Measurements from ENCODE around the gene FAM181A. TPM values are rescaled to one million over a fixed set of nuclear protein-coding genes. Genes with fewer than 3 reads are reported as not detected.

The FAM181A gene
- total and polyA plus RNA-seq, 9 of the 15 experiments (the other 6 are each of a cell fraction or from before 2014, with no cell fraction given) = not detected

- no peak overlapping the region for H3K27ac ChIP-seq (ENCODE audit: extremely low read depth, low read depth, low read length)
- no peak overlapping the region for H2AFZ ChIP-seq (ENCODE audit: low read depth, low read length)
- in situ Hi-C loops (cut with MboI) = no loop called here
- H3K9me3 ChIP-seq (replicated peaks; ENCODE audit: control insufficient read depth, insufficient read depth, low read depth, low read length) = no peaks in the 10 kb centered on the region
- no peak overlapping the region for H3K4me3 ChIP-seq
- POLR2A ChIA-PET = no interaction called here
- no peak for FAIRE-seq
- no peaks in the 10 kb centered on the region for H3K36me3 ChIP-seq (ENCODE audit: control insufficient read depth, insufficient read depth, low read length)
- H3K9ac ChIP-seq (ENCODE audit: insufficient read depth in 1 of 2, low read depth in 2 of 2, low read length in 2 of 2) = no peak overlapping the region
- H3K79me2 ChIP-seq (ENCODE audit: control insufficient read depth, insufficient read depth, low read length) = no peaks in the 10 kb centered on the region
- WGBS (ENCODE audit: insufficient coverage, low coverage, missing lambda C conversion rate) = 0% methylated on average over 10 of the region's 11 CpGs
- H3K9me1 ChIP-seq (ENCODE audit: control insufficient read depth, insufficient read depth, low read length) = no peaks in the 10 kb centered on the region
- intact Hi-C loops (cut with micrococcal nuclease) = no loop called here
- ATAC-seq = no peak
- no TSS peak for BruUV-seq (replicated peaks)
- peaks cover 0 to 37% of the 10 kb centered on the region in 2 experiments; a peak in 2 of 5 replicates for H3K27me3 ChIP-seq (ENCODE audit: control insufficient read depth in 2 of 2, insufficient read depth in 2 of 2, low read length in 2 of 2)
- no peaks in the 10 kb centered on the region for H3K4me1 ChIP-seq (replicated peaks in 1 of 2; ENCODE audit: control insufficient read depth in 2 of 2, insufficient read depth in 2 of 2, low read length in 2 of 2)
- H4K20me1 ChIP-seq (replicated peaks; ENCODE audit: control insufficient read depth, insufficient read depth, low read length) = no peaks in the 10 kb centered on the region
- CTCF ChIA-PET (ENCODE audit: low intra/inter-chr PET ratio) = no interaction called here
- H3K4me2 ChIP-seq (ENCODE audit: insufficient read depth, low read length) = no peak overlapping the region
- no peak for DNase-seq (ENCODE audit: extremely low read depth in 1 of 4, low spot score in 3 of 4)
- TF ChIP-seq ZNF175 (CRISPR knock-in tag; IDR thresholded peaks at IDR 0.05; ENCODE audit: low read depth) (no peak), LARP7 (IDR thresholded peaks at IDR 0.05) (no peak), HMBOX1 (IDR thresholded peaks at IDR 0.05) (no peak), ZFP36 (IDR thresholded peaks at IDR 0.05; ENCODE audit: low read depth, low read length, partially characterized antibody) (no peak), PCBP2 (IDR thresholded peaks at IDR 0.05; ENCODE audit: low read depth, low read length, poor library complexity, severe bottlenecking) (no peak), ZEB2 (IDR thresholded peaks at IDR 0.05) (no peak), XRCC3 (IDR thresholded peaks at IDR 0.05) (no peak), YBX1 (IDR thresholded peaks at IDR 0.05) (no peak), THRB (CRISPR knock-in tag; conservative IDR thresholded peaks at IDR 0.05) (no peak), ZBTB34 (CRISPR knock-in tag; IDR thresholded peaks at IDR 0.05) (no peak), POLR2H (tag; IDR thresholded peaks at IDR 0.05; ENCODE audit: low read depth) (no peak), CAMTA2 (CRISPR knock-in tag; conservative IDR thresholded peaks at IDR 0.05) (no peak), STAT6 (CRISPR knock-in tag; IDR thresholded peaks at IDR 0.05) (no peak)
- TF ChIP-seq, protein P1, sequence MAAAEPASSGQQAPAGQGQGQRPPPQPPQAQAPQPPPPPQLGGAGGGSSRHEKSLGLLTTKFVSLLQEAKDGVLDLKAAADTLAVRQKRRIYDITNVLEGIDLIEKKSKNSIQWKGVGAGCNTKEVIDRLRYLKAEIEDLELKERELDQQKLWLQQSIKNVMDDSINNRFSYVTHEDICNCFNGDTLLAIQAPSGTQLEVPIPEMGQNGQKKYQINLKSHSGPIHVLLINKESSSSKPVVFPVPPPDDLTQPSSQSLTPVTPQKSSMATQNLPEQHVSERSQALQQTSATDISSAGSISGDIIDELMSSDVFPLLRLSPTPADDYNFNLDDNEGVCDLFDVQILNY (CRISPR knock-in tag; IDR thresholded peaks at IDR 0.05) = no peak
Measured at GRCh38 chr14:93977790-93978581, 50.8 kb downstream of the FAM181A start.
